GM21390 (cell line): ENCODE measurements around the gene SULT1A1.
"Not testable (repeated sequence)": the region's sequence is repeated elsewhere in the genome, so short reads cannot be mapped to it uniquely, and the experiment has no call there.

Experiments
- ATAC-seq: cut with Tn5 transposase; IDR thresholded peaks from one replicate; pipeline ENCODE4 v1.9.1; 2021; ENCODE audit not compliant: unreplicated experiment

Gene SULT1A1

GRCh38 chr16:28609631-28610594 is at the start of gene SULT1A1:
Gene SULT1A1, minus strand, starts transcription at chr16:28610044. Its CDS starts 1,189 bp downstream, at chr16:28608855.
- ATAC-seq: no peak

GRCh38 chr16:28639959-28640358 is 30.1 kb upstream of the SULT1A1 start:
- ATAC-seq: not testable (repeated sequence)

- not testable (repeated sequence) for ATAC-seq
Measured at GRCh38 chr16:28638359-28638758, 28.5 kb upstream of the SULT1A1 start.

GRCh38 chr16:28637765-28638164 is 27.9 kb upstream of the SULT1A1 start, which contains the start of gene NPIPB8:
Gene NPIPB8, plus strand, starts transcription at chr16:28638065. Its CDS starts 296 bp downstream, at chr16:28638361.
- ATAC-seq: not testable (repeated sequence)

GRCh38 chr16:28636093-28636823 is 26.4 kb upstream of the SULT1A1 start:
- not testable (repeated sequence) for ATAC-seq

GRCh38 chr16:28630905-28631304 is 21.1 kb upstream of the SULT1A1 start:
- ATAC-seq: not testable (repeated sequence)

- ATAC-seq: no peak
Measured at GRCh38 chr16:28623172-28623711, 13.4 kb upstream of the SULT1A1 start.

- ATAC-seq: not testable (repeated sequence)
Measured at GRCh38 chr16:28622532-28623171, 12.8 kb upstream of the SULT1A1 start.

- no peak for ATAC-seq
Measured at GRCh38 chr16:28621481-28622155, 11.8 kb upstream of the SULT1A1 start.

- ATAC-seq: not testable (repeated sequence)
Measured at GRCh38 chr16:28620316-28620715, 10.5 kb upstream of the SULT1A1 start.

GRCh38 chr16:28617874-28618273 is 8.0 kb upstream of the SULT1A1 start:
- ATAC-seq: no peak

GRCh38 chr16:28616636-28617035 is 6.8 kb upstream of the SULT1A1 start:
- no peak for ATAC-seq

- not testable (repeated sequence) for ATAC-seq
Measured at GRCh38 chr16:28616224-28616577, 6.4 kb upstream of the SULT1A1 start.

- not testable (repeated sequence) for ATAC-seq
Measured at GRCh38 chr16:28615486-28616223, 5.8 kb upstream of the SULT1A1 start.

GRCh38 chr16:28614561-28614960 is 4.7 kb upstream of the SULT1A1 start:
- ATAC-seq: not testable (repeated sequence)

GRCh38 chr16:28613912-28614311 is 4.1 kb upstream of the SULT1A1 start:
- ATAC-seq: not testable (repeated sequence)

- not testable (repeated sequence) for ATAC-seq
Measured at GRCh38 chr16:28612359-28613280, 2.8 kb upstream of the SULT1A1 start.

GRCh38 chr16:28610595-28611191 is 849 bp upstream of the SULT1A1 start:
- no peak for ATAC-seq
